Skeletal muscle cell (primary cell): ENCODE measurements around the gene NOL3.

Source experiments
- DNase-seq: peaks from one replicate; pipeline ENCODE4 v3.0.0-alpha.2; 2010; ENCODE audit warnings: low read depth
- H3K4me3 ChIP-seq: 2 replicates; pipeline ENCODE4 v1.5.1; 2011; ENCODE audit warnings: low read depth, mild to moderate bottlenecking, control low read depth, low read length, moderate library complexity

Gene NOL3

GRCh38 chr16:67199808-67200198 lies 29.5 kb downstream of the NOL3 start:
- no peak overlapping the region for H3K4me3 ChIP-seq
- DNase-seq: no peak

- DNase-seq: no peak
- no peak overlapping the region for H3K4me3 ChIP-seq
Observed at GRCh38 chr16:67200491-67200890, 30.2 kb downstream of the NOL3 start.

GRCh38 chr16:67201411-67202345 lies 31.3 kb downstream of the NOL3 start:
- H3K4me3 ChIP-seq: no peak overlapping the region
- no peak for DNase-seq

GRCh38 chr16:67202426-67202825 lies 32.1 kb downstream of the NOL3 start:
- no peak overlapping the region for H3K4me3 ChIP-seq
- DNase-seq: no peak

- no peak overlapping the region for H3K4me3 ChIP-seq
- no peak for DNase-seq
Observed at GRCh38 chr16:67202956-67203493, 32.7 kb downstream of the NOL3 start.

GRCh38 chr16:67204076-67204475 lies 33.7 kb downstream of the NOL3 start:
- DNase-seq: no peak
- no peak overlapping the region for H3K4me3 ChIP-seq

- no peak for DNase-seq
- no peak overlapping the region for H3K4me3 ChIP-seq
Observed at GRCh38 chr16:67206129-67206837, 35.9 kb downstream of the NOL3 start.

- no peak for DNase-seq
- no peak overlapping the region for H3K4me3 ChIP-seq
Observed at GRCh38 chr16:67206838-67207248, 36.5 kb downstream of the NOL3 start.

GRCh38 chr16:67207249-67208091 lies 37.1 kb downstream of the NOL3 start:
- DNase-seq: no peak
- H3K4me3 ChIP-seq: no peak overlapping the region

- no peak for DNase-seq
Observed at GRCh38 chr16:67208154-67208896, 38.0 kb downstream of the NOL3 start.

GRCh38 chr16:67209565-67209964 lies 39.2 kb downstream of the NOL3 start:
- DNase-seq: no peak
- H3K4me3 ChIP-seq: no peak overlapping the region

More at GRCh38 chr16:67208154-67208896, 38.0 kb downstream of the NOL3 start:
- H3K4me3 ChIP-seq: no peak overlapping the region

GRCh38 chr16:67210069-67210937 lies 40.0 kb downstream of the NOL3 start:
- no peak overlapping the region for H3K4me3 ChIP-seq
- no peak for DNase-seq

- DNase-seq: no peak
- no peak overlapping the region for H3K4me3 ChIP-seq
Observed at GRCh38 chr16:67211674-67212073, 41.3 kb downstream of the NOL3 start.

- no peak for DNase-seq
- H3K4me3 ChIP-seq: no peak overlapping the region
Observed at GRCh38 chr16:67212766-67213165, 42.4 kb downstream of the NOL3 start.

GRCh38 chr16:67213197-67214019 lies 43.1 kb downstream of the NOL3 start:
- no peak for DNase-seq
- H3K4me3 ChIP-seq: no peak overlapping the region

- DNase-seq: no peak
- no peak overlapping the region for H3K4me3 ChIP-seq
Observed at GRCh38 chr16:67215706-67216105, 45.4 kb downstream of the NOL3 start.
